ENCODE data around the gene ZMAT5.

DNA sequence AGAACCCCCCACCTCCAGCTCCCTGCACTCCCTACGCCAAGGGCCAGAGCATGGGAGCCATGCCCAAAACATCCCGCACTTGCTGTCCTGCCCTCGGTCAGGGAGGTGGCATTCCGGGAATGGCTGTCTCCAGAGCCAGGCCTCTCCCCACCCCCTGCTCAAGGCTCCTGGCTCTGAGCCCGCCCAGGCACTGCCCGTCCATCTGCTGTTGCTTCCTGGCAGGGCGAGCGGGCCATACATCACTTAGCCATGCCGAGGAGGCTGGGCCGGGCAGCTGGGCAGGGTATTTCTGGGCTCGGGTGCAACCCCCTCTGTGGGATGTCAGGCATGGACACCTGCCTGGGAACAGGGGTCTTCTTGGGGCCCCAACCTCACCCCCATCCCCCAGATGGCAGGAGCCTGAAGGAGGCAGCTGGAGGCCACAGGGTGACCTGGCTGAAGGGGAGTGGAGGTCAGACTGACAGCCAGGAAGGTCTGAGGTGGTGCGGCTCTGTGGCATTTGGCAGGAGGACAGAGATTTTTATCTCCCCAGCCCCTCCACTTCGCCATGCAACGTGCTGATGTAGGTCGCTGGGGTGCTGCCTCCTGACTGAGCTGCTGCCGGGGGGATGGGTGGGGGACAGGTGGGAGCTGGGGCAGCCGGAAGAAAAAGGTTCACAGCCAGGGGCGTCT, 55.7 kb downstream of the ZMAT5 start:
- TF ChIP-seq, protein P1, sequence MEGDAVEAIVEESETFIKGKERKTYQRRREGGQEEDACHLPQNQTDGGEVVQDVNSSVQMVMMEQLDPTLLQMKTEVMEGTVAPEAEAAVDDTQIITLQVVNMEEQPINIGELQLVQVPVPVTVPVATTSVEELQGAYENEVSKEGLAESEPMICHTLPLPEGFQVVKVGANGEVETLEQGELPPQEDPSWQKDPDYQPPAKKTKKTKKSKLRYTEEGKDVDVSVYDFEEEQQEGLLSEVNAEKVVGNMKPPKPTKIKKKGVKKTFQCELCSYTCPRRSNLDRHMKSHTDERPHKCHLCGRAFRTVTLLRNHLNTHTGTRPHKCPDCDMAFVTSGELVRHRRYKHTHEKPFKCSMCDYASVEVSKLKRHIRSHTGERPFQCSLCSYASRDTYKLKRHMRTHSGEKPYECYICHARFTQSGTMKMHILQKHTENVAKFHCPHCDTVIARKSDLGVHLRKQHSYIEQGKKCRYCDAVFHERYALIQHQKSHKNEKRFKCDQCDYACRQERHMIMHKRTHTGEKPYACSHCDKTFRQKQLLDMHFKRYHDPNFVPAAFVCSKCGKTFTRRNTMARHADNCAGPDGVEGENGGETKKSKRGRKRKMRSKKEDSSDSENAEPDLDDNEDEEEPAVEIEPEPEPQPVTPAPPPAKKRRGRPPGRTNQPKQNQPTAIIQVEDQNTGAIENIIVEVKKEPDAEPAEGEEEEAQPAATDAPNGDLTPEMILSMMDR (IDR thresholded peaks at IDR 0.05): no peak
- no peak for TF ChIP-seq POLR2A (IDR thresholded peaks at IDR 0.05)

All from sigmoid colon (tissue), 3 donors.